K562 (cell line): ENCODE data around the gene ICOSLG. TPM values are rescaled to one million over a fixed set of nuclear protein-coding genes. Genes with fewer than 3 reads are reported as not detected.

Experiments
- ARID2 ChIP-seq: fragments of 450-650 bp; IDR thresholded peaks from 2 replicates; pipeline ENCODE4 v1.6.1; 2017; ENCODE audit warnings: antibody characterized with exemption, mild to moderate bottlenecking
- ATF1 ChIP-seq, 2 experiments: fragments of 450-650 bp in 1 of 2; IDR thresholded peaks; 2 replicates each; pipeline ENCODE4 v1.6.1; 2016; ENCODE audit warnings: missing compliant biosample characterization in 1 of 2, missing genetic modification characterization in 1 of 2
- ELF1 ChIP-seq: fragments of 200-800 bp; sonication (Bioruptor generic); IDR thresholded peaks from 2 replicates; pipeline ENCODE4 v1.6.1; 2016; ENCODE audit warnings: missing genetic modification characterization, missing compliant biosample characterization
- HDAC6 ChIP-seq: IDR thresholded peaks from 2 replicates; pipeline ENCODE4 v1.6.1; 2012; ENCODE audit warnings: low read depth, mild to moderate bottlenecking, control low read depth, inconsistent platforms, low read length, moderate library complexity
- HNRNPUL1 ChIP-seq: fragments of 200-400 bp; formaldehyde crosslinking; IDR thresholded peaks from 2 replicates; pipeline ENCODE4 v1.6.1; 2017; ENCODE audit warnings: low read length
- IFI16 ChIP-seq: fragments of 250-450 bp; sonication (Bioruptor Pico); IDR thresholded peaks from 2 replicates; pipeline ENCODE4 v2.1.2; 2022; ENCODE audit warnings: mild to moderate bottlenecking, inconsistent platforms
- MAZ ChIP-seq, 2 experiments: fragments of 450-650 bp in 1 of 2; sonication (generic) in 1 of 2; formaldehyde crosslinking; IDR thresholded peaks in 1 of 2; conservative IDR thresholded peaks in 1 of 2; 2 replicates each; pipeline versions ENCODE4 v1.4.0 to v1.5.0; 2020; ENCODE audit warnings: mild to moderate bottlenecking in 1 of 2, missing genetic modification reagents in 1 of 2
- NFRKB ChIP-seq: fragments of 450-650 bp; IDR thresholded peaks from 2 replicates; pipeline ENCODE4 v1.6.1; 2016; ENCODE audit warnings: low read depth
- NUFIP1 ChIP-seq: fragments of 450-650 bp; IDR thresholded peaks from 2 replicates; pipeline ENCODE4 v1.6.1; 2018; ENCODE audit not compliant: partially characterized antibody
- RNF2 ChIP-seq: sonication (generic); IDR thresholded peaks from 2 replicates; pipeline ENCODE4 v1.6.1; 2016
- TOE1 ChIP-seq, 2 experiments: fragments of 450-650 bp in 1 of 2; sonication (generic) in 1 of 2; formaldehyde crosslinking in 1 of 2; IDR thresholded peaks; 2 replicates each; pipeline versions ENCODE4 v1.7.1 to v1.8.0; 2016 to 2022; ENCODE audit warnings: borderline replicate concordance in 2 of 2, mild to moderate bottlenecking in 2 of 2, antibody characterized with exemption in 1 of 2, inconsistent platforms in 1 of 2, low read depth in 1 of 2, missing genetic modification reagents in 1 of 2, moderate library complexity in 1 of 2
- ZFPM2 ChIP-seq: fragments of 250-450 bp; sonication (Bioruptor Pico); IDR thresholded peaks from 2 replicates; pipeline ENCODE4 v1.5.1; 2022; ENCODE audit warnings: mild to moderate bottlenecking
- ZNF133 ChIP-seq: fragments of 250-450 bp; sonication (Bioruptor Pico); IDR thresholded peaks from 2 replicates; pipeline ENCODE4 v1.4.0; 2020; ENCODE audit warnings: mild to moderate bottlenecking
- ZNF146 ChIP-seq: IDR thresholded peaks from one replicate; pipeline ENCODE4 v1.6.1; 2018; ENCODE audit warnings: missing compliant biosample characterization; ENCODE audit not compliant: unreplicated experiment
- ZNF217 ChIP-seq: sonication (generic); formaldehyde crosslinking; IDR thresholded peaks from 2 replicates; pipeline ENCODE4 v1.8.0; 2022; ENCODE audit warnings: mild to moderate bottlenecking, missing genetic modification reagents
- ZNF707 ChIP-seq: fragments of 250-450 bp; sonication (Bioruptor Pico); conservative IDR thresholded peaks from 2 replicates; pipeline ENCODE4 v1.8.0; 2022; ENCODE audit warnings: inconsistent platforms, mild to moderate bottlenecking, moderate library complexity
- ZNF830 ChIP-seq: fragments of 250-450 bp; sonication (Bioruptor Pico); IDR thresholded peaks from 2 replicates; pipeline ENCODE4 v1.5.0; 2021; ENCODE audit warnings: mild to moderate bottlenecking
- polyA plus RNA-seq, 8 experiments: library from polyadenylated mRNA; depleted of rRNA in 4 of 8; stranded (reverse) in 5 of 8; unstranded in 3 of 8; fragments of >200 nt; fragmentation: Nextera tagmentation in 2 of 8; fragmentation: Illumina TruSeq in 1 of 8; extraction: Ambion mirVana in 2 of 8; extraction: Trizol in 1 of 8; gene quantifications; 2 replicates each; pipeline versions ENCODE4 v1.2.1 to v1.2.3, GENCODE V29; 2011 to 2014; ENCODE audit warnings: inconsistent platforms in 1 of 8, missing spikeins in 1 of 8
- total RNA-seq, 7 experiments: library from RNA; depleted of rRNA in 6 of 7; stranded (reverse); fragments of >200 nt in 6 of 7; fragmentation: Illumina TruSeq in 2 of 7; extraction: Trizol in 2 of 7; gene quantifications; 2 replicates each; pipeline versions ENCODE4 v1.2.1 to v1.2.3, GENCODE V29; 2011 to 2021; ENCODE audit warnings: low replicate concordance in 1 of 7
- TF ChIP-seq, protein P1 (sequence below), 2 experiments: fragments of 250-450 bp in 1 of 2; fragments of 450-650 bp in 1 of 2; sonication (Bioruptor Pico) in 1 of 2; IDR thresholded peaks; 2 replicates each; pipeline versions ENCODE4 v1.6.1 to v1.8.0; 2016 to 2021; ENCODE audit warnings: mild to moderate bottlenecking in 2 of 2, moderate library complexity in 2 of 2, missing compliant biosample characterization in 1 of 2, missing genetic modification characterization in 1 of 2
- TF ChIP-seq, protein P2 (sequence below): fragments of 250-450 bp; sonication (Bioruptor Pico); IDR thresholded peaks from 2 replicates; pipeline ENCODE4 v1.8.0; 2021; ENCODE audit warnings: borderline replicate concordance, mild to moderate bottlenecking, moderate library complexity; ENCODE audit not compliant: poor library complexity, severe bottlenecking
- TF ChIP-seq, protein P3 (sequence below): fragments of 450-650 bp; IDR thresholded peaks from 2 replicates; pipeline ENCODE4 v1.6.1; 2016

Gene ICOSLG
- total and polyA plus RNA-seq, 9 of the 15 experiments (the other 6 are each of a cell fraction or from before 2014, with no cell fraction given), result 0.01 to 1.4 (median 0.15) TPM

DNA sequence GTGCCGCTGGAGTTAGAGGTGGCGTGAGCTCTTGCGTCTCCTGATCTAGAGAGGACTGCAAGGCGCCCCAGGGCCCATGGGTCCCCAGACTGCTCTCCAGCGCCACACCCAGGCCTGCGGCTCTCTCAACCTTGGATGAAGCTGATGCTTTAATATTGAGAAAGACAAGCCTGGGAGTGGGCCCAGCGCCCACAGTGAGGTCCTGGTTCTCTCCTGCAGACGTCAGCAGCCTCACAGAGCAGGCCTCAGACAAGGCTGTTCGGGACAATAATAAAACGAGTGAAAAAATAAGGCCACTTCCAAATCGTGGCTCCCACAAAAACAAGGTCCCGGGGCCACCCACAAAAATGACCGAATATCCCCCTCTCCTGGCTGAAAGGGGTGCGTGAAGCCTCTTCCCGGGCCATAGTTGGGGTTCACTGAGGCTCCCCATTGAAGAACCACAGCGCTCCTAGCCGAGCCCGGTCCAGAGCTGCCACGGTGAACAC is 27.0 kb upstream of the ICOSLG start (continued):
- TF ChIP-seq MAZ (CRISPR knock-in tag; conservative IDR thresholded peaks at IDR 0.05 in 1 of 2, IDR thresholded peaks at IDR 0.05 in 1 of 2), result peak; percentile 35 to 67; a peak in 1 of 4 replicates
- TF ChIP-seq ARID2, result 0 out of 2 replicates have a peak, but pooled peaks have one; percentile 54
- no peak for TF ChIP-seq IFI16 (CRISPR knock-in tag)
- TF ChIP-seq ZNF707 (CRISPR knock-in tag), result no peak
- TF ChIP-seq NUFIP1, result no peak
- TF ChIP-seq ZNF830 (CRISPR knock-in tag), result no peak
- TF ChIP-seq, protein P1, sequence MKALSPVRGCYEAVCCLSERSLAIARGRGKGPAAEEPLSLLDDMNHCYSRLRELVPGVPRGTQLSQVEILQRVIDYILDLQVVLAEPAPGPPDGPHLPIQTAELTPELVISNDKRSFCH (CRISPR knock-in tag; IDR thresholded peaks at IDR 0.05), result no peak
- TF ChIP-seq, protein P1 (tag; IDR thresholded peaks at IDR 0.05), result 0 out of 2 replicates have a peak, but pooled peaks have one; percentile 45
- no peak for TF ChIP-seq ATF1 (CRISPR knock-in tag; IDR thresholded peaks at IDR 0.05)
- TF ChIP-seq ATF1 (tag; IDR thresholded peaks at IDR 0.05), result peak; percentile 50
- TF ChIP-seq ZNF146 (CRISPR knock-in tag), result no peak
- TF ChIP-seq ZNF217, result no peak
- TF ChIP-seq TOE1 (IDR thresholded peaks at IDR 0.05; ENCODE audit: borderline replicate concordance), result 0 out of 2 replicates have a peak, but pooled peaks have one; percentile 26
- TF ChIP-seq TOE1 (CRISPR knock-in tag; IDR thresholded peaks at IDR 0.05; ENCODE audit: borderline replicate concordance, low read depth), result no peak
- TF ChIP-seq HDAC6, result no peak
- no peak for TF ChIP-seq ZNF133 (CRISPR knock-in tag)
- no peak for TF ChIP-seq RNF2
- TF ChIP-seq HNRNPUL1, result no peak
- TF ChIP-seq, protein P2, sequence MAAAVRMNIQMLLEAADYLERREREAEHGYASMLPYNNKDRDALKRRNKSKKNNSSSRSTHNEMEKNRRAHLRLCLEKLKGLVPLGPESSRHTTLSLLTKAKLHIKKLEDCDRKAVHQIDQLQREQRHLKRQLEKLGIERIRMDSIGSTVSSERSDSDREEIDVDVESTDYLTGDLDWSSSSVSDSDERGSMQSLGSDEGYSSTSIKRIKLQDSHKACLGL (CRISPR knock-in tag), result no peak
- TF ChIP-seq, protein P3, sequence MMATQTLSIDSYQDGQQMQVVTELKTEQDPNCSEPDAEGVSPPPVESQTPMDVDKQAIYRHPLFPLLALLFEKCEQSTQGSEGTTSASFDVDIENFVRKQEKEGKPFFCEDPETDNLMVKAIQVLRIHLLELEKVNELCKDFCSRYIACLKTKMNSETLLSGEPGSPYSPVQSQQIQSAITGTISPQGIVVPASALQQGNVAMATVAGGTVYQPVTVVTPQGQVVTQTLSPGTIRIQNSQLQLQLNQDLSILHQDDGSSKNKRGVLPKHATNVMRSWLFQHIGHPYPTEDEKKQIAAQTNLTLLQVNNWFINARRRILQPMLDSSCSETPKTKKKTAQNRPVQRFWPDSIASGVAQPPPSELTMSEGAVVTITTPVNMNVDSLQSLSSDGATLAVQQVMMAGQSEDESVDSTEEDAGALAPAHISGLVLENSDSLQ, result no peak
- TF ChIP-seq ELF1 (tag), result no peak
- TF ChIP-seq NFRKB, result no peak
- no peak for TF ChIP-seq ZFPM2 (CRISPR knock-in tag)
